ENCODE results near the gene CSTF1. TPM values are rescaled to one million over a fixed set of nuclear protein-coding genes. Genes with fewer than 3 reads are reported as not detected.

The CSTF1 gene
- polyA plus RNA-seq, 1 of the 3 experiments (the other 2 are of a cell fraction), result 23.4 TPM

DNA sequence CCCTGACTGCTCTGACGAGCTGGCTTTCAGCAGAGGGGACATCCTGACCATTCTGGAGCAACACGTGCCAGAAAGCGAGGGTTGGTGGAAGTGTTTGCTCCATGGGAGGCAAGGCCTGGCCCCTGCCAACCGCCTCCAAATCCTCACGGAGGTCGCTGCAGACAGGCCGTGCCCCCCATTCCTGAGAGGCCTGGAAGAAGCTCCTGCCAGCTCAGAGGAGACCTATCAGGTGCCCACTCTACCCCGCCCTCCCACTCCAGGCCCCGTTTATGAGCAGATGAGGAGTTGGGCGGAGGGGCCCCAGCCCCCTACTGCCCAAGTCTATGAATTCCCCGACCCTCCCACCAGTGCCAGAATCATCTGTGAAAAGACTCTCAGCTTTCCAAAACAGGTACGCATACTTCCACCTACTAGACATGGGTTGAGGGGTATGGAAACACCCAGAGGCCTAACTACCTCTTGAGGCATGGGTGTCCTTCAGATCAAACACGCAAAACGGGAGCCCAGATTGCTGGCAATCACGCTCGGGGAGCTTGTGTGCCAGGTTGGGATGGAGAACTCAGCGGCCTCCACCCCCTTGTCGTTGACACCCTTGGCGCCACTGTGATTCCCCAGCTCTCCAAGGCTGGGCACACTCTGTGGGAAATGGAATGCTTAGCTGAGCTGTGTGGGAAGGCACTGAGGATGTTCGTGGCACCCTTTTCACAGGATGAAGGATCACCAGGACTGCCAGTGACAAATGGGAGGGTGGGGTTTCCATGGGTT, 44.9 kb downstream of the CSTF1 start:
- no peak overlapping the region for H3K4me3 ChIP-seq (ENCODE audit: low read depth in 2 of 2, low read length in 1 of 2)
- H3K27me3 ChIP-seq (ENCODE audit: insufficient read depth), result no peaks in the 10 kb centered on the region
- no peaks in the 10 kb centered on the region for H3K9me3 ChIP-seq
- no peak overlapping the region for H2AFZ ChIP-seq (ENCODE audit: low read depth)
- no peaks in the 10 kb centered on the region for H4K20me1 ChIP-seq (ENCODE audit: insufficient read depth)
- H3K9me2 ChIP-seq, result no peaks in the 10 kb centered on the region
- no peaks in the 10 kb centered on the region for H3K79me2 ChIP-seq (ENCODE audit: insufficient read depth)
- no peak for DNase-seq
- H3K4me2 ChIP-seq, result no peak overlapping the region
- no peak overlapping the region for H3K27ac ChIP-seq (ENCODE audit: low read depth in 2 of 2, low read length in 1 of 2)
- ChIA-PET POLR2A (no interaction called here), CTCF (no interaction called here)
- no peak overlapping the region for H3K9ac ChIP-seq
- peaks cover 17% of the 10 kb centered on the region for H3F3A ChIP-seq (replicated peaks; ENCODE audit: insufficient read depth)
- peaks cover 2 to 6% of the 10 kb centered on the region in 2 experiments; a peak in 2 of 4 replicates for H3K4me1 ChIP-seq (ENCODE audit: control insufficient read depth in 1 of 2, insufficient read depth in 2 of 2, low read depth in 1 of 2, low read length in 1 of 2)
- TF ChIP-seq RAD21 (IDR thresholded peaks at IDR 0.05; ENCODE audit: low read length) (no peak), TEAD4 (IDR thresholded peaks at IDR 0.05; ENCODE audit: borderline replicate concordance, insufficient read depth) (no peak), EP300 (IDR thresholded peaks at IDR 0.05; ENCODE audit: borderline replicate concordance in 1 of 2, low read depth in 1 of 2, low read length in 1 of 2) (no peak), MAX (IDR thresholded peaks at IDR 0.05; ENCODE audit: low read depth) (no peak), ELF1 (IDR thresholded peaks at IDR 0.05) (no peak), RXRA (IDR thresholded peaks at IDR 0.05; ENCODE audit: borderline replicate concordance, low read depth) (no peak), REST (IDR thresholded peaks at IDR 0.05; ENCODE audit: low read depth, low read length) (no peak), FOSL2 (IDR thresholded peaks at IDR 0.05; ENCODE audit: borderline replicate concordance, low read depth) (no peak), POLR2AphosphoS5 (IDR thresholded peaks at IDR 0.05; ENCODE audit: low read depth, low read length) (no peak)
- TF ChIP-seq, protein P1, sequence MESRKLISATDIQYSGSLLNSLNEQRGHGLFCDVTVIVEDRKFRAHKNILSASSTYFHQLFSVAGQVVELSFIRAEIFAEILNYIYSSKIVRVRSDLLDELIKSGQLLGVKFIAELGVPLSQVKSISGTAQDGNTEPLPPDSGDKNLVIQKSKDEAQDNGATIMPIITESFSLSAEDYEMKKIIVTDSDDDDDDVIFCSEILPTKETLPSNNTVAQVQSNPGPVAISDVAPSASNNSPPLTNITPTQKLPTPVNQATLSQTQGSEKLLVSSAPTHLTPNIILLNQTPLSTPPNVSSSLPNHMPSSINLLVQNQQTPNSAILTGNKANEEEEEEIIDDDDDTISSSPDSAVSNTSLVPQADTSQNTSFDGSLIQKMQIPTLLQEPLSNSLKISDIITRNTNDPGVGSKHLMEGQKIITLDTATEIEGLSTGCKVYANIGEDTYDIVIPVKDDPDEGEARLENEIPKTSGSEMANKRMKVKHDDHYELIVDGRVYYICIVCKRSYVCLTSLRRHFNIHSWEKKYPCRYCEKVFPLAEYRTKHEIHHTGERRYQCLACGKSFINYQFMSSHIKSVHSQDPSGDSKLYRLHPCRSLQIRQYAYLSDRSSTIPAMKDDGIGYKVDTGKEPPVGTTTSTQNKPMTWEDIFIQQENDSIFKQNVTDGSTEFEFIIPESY (IDR thresholded peaks at IDR 0.05; ENCODE audit: borderline replicate concordance, low read depth), result no peak
- WGBS (ENCODE audit: low lambda C conversion rate), result 89% methylated on average over 12 of the region's 20 CpGs
- H3K36me3 ChIP-seq (replicated peaks in 1 of 2; ENCODE audit: control insufficient read depth in 1 of 2, insufficient read depth in 2 of 2, low read length in 1 of 2), result no peaks in the 10 kb centered on the region

GRCh38 chr20:56438284-56438683, 45.8 kb downstream of the CSTF1 start:
- WGBS (ENCODE audit: low lambda C conversion rate), result 91% methylated on average over 4 of the region's 4 CpGs
- Histone ChIP-seq H3K9me3 (no peaks in the 10 kb centered on the region), H3K79me2 (ENCODE audit: insufficient read depth) (no peaks in the 10 kb centered on the region), H3K9me2 (no peaks in the 10 kb centered on the region), H3K27me3 (ENCODE audit: insufficient read depth) (no peaks in the 10 kb centered on the region), H3K27ac (ENCODE audit: low read depth in 2 of 2, low read length in 1 of 2) (no peak overlapping the region), H3K36me3 (replicated peaks in 1 of 2; ENCODE audit: control insufficient read depth in 1 of 2, insufficient read depth in 2 of 2, low read length in 1 of 2) (no peaks in the 10 kb centered on the region), H3K4me3 (ENCODE audit: low read depth in 2 of 2, low read length in 1 of 2) (no peak overlapping the region), H3K9ac (no peak overlapping the region), H3K4me2 (no peak overlapping the region), H3F3A (replicated peaks; ENCODE audit: insufficient read depth) (peaks cover 17% of the 10 kb centered on the region), H2AFZ (ENCODE audit: low read depth) (no peak overlapping the region), H3K4me1 (ENCODE audit: control insufficient read depth in 1 of 2, insufficient read depth in 2 of 2, low read depth in 1 of 2, low read length in 1 of 2) (peaks cover 2 to 6% of the 10 kb centered on the region in 2 experiments; a peak in 2 of 4 replicates), H4K20me1 (ENCODE audit: insufficient read depth) (no peaks in the 10 kb centered on the region)
- no peak for DNase-seq
- ChIA-PET CTCF (no interaction called here), POLR2A (no interaction called here)
- TF ChIP-seq RCOR1 (IDR thresholded peaks at IDR 0.05; ENCODE audit: low read length) (no peak), EZH2phosphoT487 (IDR thresholded peaks at IDR 0.05; ENCODE audit: borderline replicate concordance, low read depth) (no peak), MXI1 (IDR thresholded peaks at IDR 0.05; ENCODE audit: low read depth, low read length) (no peak), ELF1 (IDR thresholded peaks at IDR 0.05) (no peak), GATA2 (CRISPR knock-in tag; IDR thresholded peaks at IDR 0.05) (no peak), NFIC (IDR thresholded peaks at IDR 0.05; ENCODE audit: borderline replicate concordance) (no peak), JUND (IDR thresholded peaks at IDR 0.05) (no peak), TAF1 (IDR thresholded peaks at IDR 0.05; ENCODE audit: borderline replicate concordance, low read depth, low read length) (no peak), SMC3 (IDR thresholded peaks at IDR 0.05; ENCODE audit: low read depth, low read length) (no peak), RXRA (IDR thresholded peaks at IDR 0.05; ENCODE audit: borderline replicate concordance, low read depth) (no peak), FOXJ3 (CRISPR knock-in tag; IDR thresholded peaks at IDR 0.05) (no peak)
- TF ChIP-seq, protein P1 (IDR thresholded peaks at IDR 0.05; ENCODE audit: borderline replicate concordance, low read depth), result no peak
